ENCODE data around the gene DCDC2C. TPM values are rescaled to one million over a fixed set of nuclear protein-coding genes. Genes with fewer than 3 reads are reported as not detected.

The DCDC2C gene
- total and polyA plus RNA-seq, 2 donors (not counting 3 experiments of a cell fraction or from before 2014, with no cell fraction given) = not detected

GRCh38 chr2:3656762-3657721 lies 46.3 kb upstream of the DCDC2C start:
- BruUV-seq (replicated peaks) = no TSS peak
- dilution Hi-C loops (cut with MboI; ENCODE audit: extremely low pct_ligation_motif_present, low sequenced_read_pairs) = no loop called here
- H3K36me3 ChIP-seq (ENCODE audit: control insufficient read depth in 2 of 2, extremely low read depth in 1 of 2, insufficient read depth in 2 of 2, low read length in 2 of 2) = no peaks in the 10 kb centered on the region
- no peaks in the 10 kb centered on the region for H3K27me3 ChIP-seq (ENCODE audit: control insufficient read depth in 2 of 2, insufficient read depth in 2 of 2, low read length in 2 of 2)
- CTCF ChIA-PET = interaction anchor here (1.1 kb wide), 1 partner anchor 8 kb away, joined by 3 read pairs; no protein-coding TSS in a partner anchor
- intact Hi-C loops (cut with micrococcal nuclease) = no loop called here
- H4K20me1 ChIP-seq (replicated peaks; ENCODE audit: control insufficient read depth, extremely low read depth, insufficient read depth, low read length) = no peaks in the 10 kb centered on the region
- no peak overlapping the region for H3K4me2 ChIP-seq (ENCODE audit: insufficient read depth, low read length)
- DNase-seq (ENCODE audit: low read depth, low spot score) = no peak
- no peak overlapping the region for H3K9ac ChIP-seq (replicated peaks; ENCODE audit: extremely low read depth, insufficient read depth, low read length)
- no peaks in the 10 kb centered on the region for H3K79me2 ChIP-seq (ENCODE audit: control insufficient read depth, insufficient read depth, low read length)
- H3K27ac ChIP-seq (ENCODE audit: insufficient read depth, low read depth, low read length) = no peak overlapping the region
- no peak for FAIRE-seq
- no peak overlapping the region for H2AFZ ChIP-seq (ENCODE audit: low read depth, low read length)
- no peaks in the 10 kb centered on the region for H3K4me1 ChIP-seq (ENCODE audit: control insufficient read depth, extremely low read depth, insufficient read depth, low read length)
- POLR2A ChIA-PET = no interaction called here
- H3K4me3 ChIP-seq (replicated peaks in 1 of 3; ENCODE audit: insufficient read depth in 1 of 3, low read depth in 1 of 3, low read length in 3 of 3) = no peak overlapping the region
- H3K9me1 ChIP-seq (replicated peaks; ENCODE audit: control insufficient read depth, extremely low read depth, insufficient read depth, low read length) = no peaks in the 10 kb centered on the region
- TF ChIP-seq CTCF (IDR thresholded peaks at IDR 0.05; ENCODE audit: extremely low read depth in 1 of 2, insufficient read depth in 1 of 2, low read depth in 1 of 2, low read length in 2 of 2) (no peak), EZH2 (IDR thresholded peaks at IDR 0.05; ENCODE audit: borderline replicate concordance, low read depth, low read length, severe bottlenecking) (no peak), MAX (IDR thresholded peaks at IDR 0.05; ENCODE audit: insufficient read depth, insufficient read length) (no peak), FOS (IDR thresholded peaks at IDR 0.05; ENCODE audit: borderline replicate concordance, insufficient read depth, low read length) (no peak), MYC (IDR thresholded peaks at IDR 0.05; ENCODE audit: low read depth, low read length) (no peak), JUN (IDR thresholded peaks at IDR 0.05; ENCODE audit: borderline replicate concordance, insufficient read depth, insufficient read length, low read depth) (no peak), POLR2AphosphoS5 (IDR thresholded peaks at IDR 0.05; ENCODE audit: insufficient read depth, low read depth, low read length) (no peak), POLR2A (IDR thresholded peaks at IDR 0.05; ENCODE audit: low read depth, low read length) (no peak), GATA2 (IDR thresholded peaks at IDR 0.05; ENCODE audit: insufficient read depth, insufficient read length, low read depth, low read length) (no peak)
- no peaks in the 10 kb centered on the region for H3K9me3 ChIP-seq (replicated peaks; ENCODE audit: control insufficient read depth, insufficient read depth, low read length)
